GM12872 (cell line): ENCODE results near the gene CHCT1.

Source experiments
- CTCF ChIP-seq: IDR thresholded peaks from 3 replicates; pipeline ENCODE4 v1.5.1; 2011; ENCODE audit warnings: low read depth, mild to moderate bottlenecking, low read length, moderate library complexity; ENCODE audit not compliant: insufficient read depth

CHCT1 gene

GRCh38 chr17:60426596-60426995, 4.3 kb downstream of the CHCT1 start:
- TF ChIP-seq CTCF = no peak

- peak; percentile 85 for TF ChIP-seq CTCF
These were observed 13.2 kb downstream of the CHCT1 start for GRCh38 chr17:60435244-60436167.

- TF ChIP-seq CTCF = no peak
These were observed 14.4 kb downstream of the CHCT1 start for GRCh38 chr17:60436676-60437075.

- no peak for TF ChIP-seq CTCF
These were observed 17.2 kb downstream of the CHCT1 start for GRCh38 chr17:60439501-60439900.

GRCh38 chr17:60442271-60443173, 20.2 kb downstream of the CHCT1 start:
- no peak for TF ChIP-seq CTCF

GRCh38 chr17:60443713-60444112, 21.4 kb downstream of the CHCT1 start:
- TF ChIP-seq CTCF = no peak

- TF ChIP-seq CTCF = no peak
These were observed 22.9 kb downstream of the CHCT1 start for GRCh38 chr17:60445144-60445543.
